Measurements from ENCODE around the gene CFAP77. TPM values are rescaled to one million over a fixed set of nuclear protein-coding genes. Genes with fewer than 3 reads are reported as not detected.

Gene CFAP77
- total RNA-seq, 2 experiments from 2014 or later: not detected

DNA sequence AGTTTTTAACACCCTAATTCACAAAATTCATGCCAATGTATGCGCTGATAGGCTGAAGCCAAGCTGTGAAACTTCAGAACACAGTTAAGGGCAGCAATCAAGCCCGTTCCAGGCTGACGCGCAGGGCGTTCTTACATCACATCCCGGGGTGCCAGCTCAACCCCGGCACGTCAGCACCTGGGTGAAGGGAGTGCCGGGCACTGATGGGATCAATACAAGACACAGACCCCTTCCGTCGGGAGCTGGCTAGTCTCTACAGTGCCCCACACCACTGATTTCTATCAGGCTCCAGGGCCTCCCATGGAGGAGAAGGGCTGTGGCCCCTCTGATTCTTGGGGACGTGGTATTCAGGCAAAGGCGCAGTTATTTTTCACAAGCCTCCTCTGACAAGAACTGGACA lies 184.4 kb downstream of the CFAP77 start:
- POLR2A ChIA-PET: no interaction called here
- intact Hi-C loops (cut with micrococcal nuclease): no loop called here

DNA sequence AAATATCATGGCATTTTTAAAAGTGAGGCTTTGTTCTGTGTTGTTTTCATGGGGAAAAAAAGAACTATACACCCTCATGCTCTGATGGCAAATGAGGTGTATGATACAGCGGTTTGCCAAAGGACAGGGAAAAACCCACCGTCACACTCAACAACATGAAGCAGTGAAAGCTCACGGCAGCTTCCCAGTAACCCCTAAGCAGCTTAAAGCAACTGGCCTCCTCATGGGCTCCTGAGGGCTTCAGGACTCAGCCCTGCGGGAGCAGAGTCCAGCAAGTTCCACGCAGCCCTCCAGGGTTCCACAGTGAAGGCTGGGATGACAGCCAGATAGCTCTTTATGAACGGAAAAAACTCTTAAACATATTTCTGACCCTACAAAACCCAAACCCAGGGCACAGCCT lies 185.3 kb downstream of the CFAP77 start:
- ChIA-PET POLR2A (no interaction called here), CTCF (no interaction called here)
- peaks cover 64% of the 10 kb centered on the region for H3K36me3 Mint-ChIP-seq
- no peak overlapping the region for H3K27ac Mint-ChIP-seq
- intact Hi-C loops (cut with micrococcal nuclease): no loop called here
- no peak for DNase-seq
- no peaks in the 10 kb centered on the region for H3K9me3 Mint-ChIP-seq
- H3K4me3 Mint-ChIP-seq: no peak overlapping the region
- peaks cover 12% of the 10 kb centered on the region for H3K27me3 Mint-ChIP-seq
- peaks cover 3% of the 10 kb centered on the region for H3K4me1 Mint-ChIP-seq (ENCODE audit: low read depth)

More for the DNA sequence above, 184.4 kb downstream of the CFAP77 start:
- DNase-seq: no peak
- Mint-ChIP-seq H3K36me3 (peaks cover 55% of the 10 kb centered on the region), H3K27ac (no peak overlapping the region), H3K4me3 (no peak overlapping the region), H3K9me3 (no peaks in the 10 kb centered on the region), H3K4me1 (ENCODE audit: low read depth) (peaks cover 3% of the 10 kb centered on the region), H3K27me3 (peaks cover 17% of the 10 kb centered on the region)
- CTCF ChIA-PET: no interaction called here

DNA sequence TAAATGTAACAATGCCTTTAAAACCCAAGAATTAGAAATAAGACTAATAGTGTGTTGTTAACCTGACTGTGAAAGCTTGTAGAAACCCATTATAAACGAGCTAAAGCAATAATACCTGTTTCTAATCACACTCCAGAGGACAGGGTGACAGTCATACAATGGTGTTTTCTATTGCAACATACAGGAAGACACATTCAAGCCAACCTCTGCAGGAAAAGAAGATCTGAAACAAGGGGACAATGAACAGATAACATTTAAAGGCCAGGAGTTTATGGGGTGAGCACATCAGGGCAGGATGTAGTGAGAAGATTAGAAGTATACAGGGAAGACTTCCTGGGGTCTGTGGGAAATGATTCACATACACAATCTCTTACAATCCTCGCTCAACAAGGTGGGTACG lies 186.2 kb downstream of the CFAP77 start:
- CTCF ChIA-PET: interaction anchor here (0.5 kb wide), 1 partner anchor 204 kb away, joined by 3 read pairs; no protein-coding TSS in a partner anchor
- H3K27me3 Mint-ChIP-seq: peaks cover 7% of the 10 kb centered on the region
- intact Hi-C loops (cut with micrococcal nuclease): no loop called here
- H3K27ac Mint-ChIP-seq: no peak overlapping the region
- DNase-seq: no peak
- H3K4me1 Mint-ChIP-seq (ENCODE audit: low read depth): no peaks in the 10 kb centered on the region
- peaks cover 73% of the 10 kb centered on the region for H3K36me3 Mint-ChIP-seq
- H3K4me3 Mint-ChIP-seq: no peak overlapping the region
- POLR2A ChIA-PET: no interaction called here
- no peaks in the 10 kb centered on the region for H3K9me3 Mint-ChIP-seq

GRCh38 chr9:132597073-132597775 lies 187.2 kb downstream of the CFAP77 start:
- intact Hi-C loops (cut with micrococcal nuclease): no loop called here
- DNase-seq: no peak
- Mint-ChIP-seq H3K36me3 (peaks cover 77% of the 10 kb centered on the region), H3K4me3 (no peak overlapping the region), H3K9me3 (no peaks in the 10 kb centered on the region), H3K27ac (no peak overlapping the region), H3K4me1 (ENCODE audit: low read depth) (no peaks in the 10 kb centered on the region), H3K27me3 (peaks cover 1% of the 10 kb centered on the region)
- CTCF ChIA-PET: interaction anchor here (0.8 kb wide), 1 partner anchor 71 kb away, joined by 3 read pairs; no protein-coding TSS in a partner anchor
- POLR2A ChIA-PET: no interaction called here

- Mint-ChIP-seq H3K27me3 (peaks cover 1% of the 10 kb centered on the region), H3K36me3 (peaks cover 77% of the 10 kb centered on the region), H3K27ac (no peak overlapping the region), H3K9me3 (no peaks in the 10 kb centered on the region), H3K4me1 (ENCODE audit: low read depth) (no peaks in the 10 kb centered on the region), H3K4me3 (no peak overlapping the region)
- CTCF ChIA-PET: no interaction called here
- no peak for DNase-seq
- POLR2A ChIA-PET: no interaction called here
- intact Hi-C loops (cut with micrococcal nuclease): no loop called here
Measured at GRCh38 chr9:132600326-132600984, 190.4 kb downstream of the CFAP77 start.

DNA sequence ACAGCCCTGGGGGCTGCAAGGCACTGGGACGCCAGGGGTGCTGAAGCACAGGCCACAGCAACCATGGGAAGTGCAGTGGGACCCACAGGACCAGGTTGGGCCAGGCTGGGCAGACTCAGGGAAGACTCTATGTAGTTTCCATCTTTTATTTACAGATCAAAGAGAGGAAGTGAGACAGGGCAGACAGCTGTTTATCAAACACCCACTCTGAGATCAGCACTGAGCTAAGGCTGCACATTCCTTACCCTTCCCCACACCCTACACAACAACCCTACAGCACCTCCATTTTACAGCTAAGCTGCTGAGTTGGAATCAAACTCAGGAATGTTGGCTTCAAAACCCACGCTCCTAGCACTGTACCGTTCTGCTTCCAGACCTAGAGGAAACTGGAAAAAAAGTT lies 192.2 kb downstream of the CFAP77 start:
- Mint-ChIP-seq H3K4me3 (no peak overlapping the region), H3K4me1 (ENCODE audit: low read depth) (no peaks in the 10 kb centered on the region), H3K9me3 (no peaks in the 10 kb centered on the region), H3K27me3 (no peaks in the 10 kb centered on the region), H3K27ac (no peak overlapping the region), H3K36me3 (peaks cover 74% of the 10 kb centered on the region)
- intact Hi-C loops (cut with micrococcal nuclease): no loop called here
- DNase-seq: no peak
- ChIA-PET POLR2A (no interaction called here), CTCF (no interaction called here)

- Mint-ChIP-seq H3K4me1 (ENCODE audit: low read depth) (no peaks in the 10 kb centered on the region), H3K27me3 (no peaks in the 10 kb centered on the region), H3K27ac (no peak overlapping the region), H3K4me3 (no peak overlapping the region), H3K9me3 (no peaks in the 10 kb centered on the region), H3K36me3 (peaks cover 79% of the 10 kb centered on the region)
- ChIA-PET POLR2A (no interaction called here), CTCF (no interaction called here)
- intact Hi-C loops (cut with micrococcal nuclease): no loop called here
- no peak for DNase-seq
Measured at GRCh38 chr9:132605387-132605786, 195.4 kb downstream of the CFAP77 start.

GRCh38 chr9:132606066-132606465 lies 196.1 kb downstream of the CFAP77 start:
- Mint-ChIP-seq H3K4me3 (no peak overlapping the region), H3K36me3 (peaks cover 79% of the 10 kb centered on the region), H3K9me3 (no peaks in the 10 kb centered on the region), H3K27ac (no peak overlapping the region), H3K27me3 (no peaks in the 10 kb centered on the region), H3K4me1 (ENCODE audit: low read depth) (no peaks in the 10 kb centered on the region)
- CTCF ChIA-PET: no interaction called here
- POLR2A ChIA-PET: no interaction called here
- intact Hi-C loops (cut with micrococcal nuclease): no loop called here
- DNase-seq: no peak

GRCh38 chr9:132609184-132609583 lies 199.2 kb downstream of the CFAP77 start:
- H3K36me3 Mint-ChIP-seq: peaks cover 77% of the 10 kb centered on the region

GRCh38 chr9:132609829-132610228 lies 199.8 kb downstream of the CFAP77 start:
- DNase-seq: no peak
- peaks cover 79% of the 10 kb centered on the region for H3K36me3 Mint-ChIP-seq
- H3K4me1 Mint-ChIP-seq (ENCODE audit: low read depth): no peaks in the 10 kb centered on the region
- intact Hi-C loops (cut with micrococcal nuclease): no loop called here
- ChIA-PET POLR2A (no interaction called here), CTCF (no interaction called here)
- H3K4me3 Mint-ChIP-seq: no peak overlapping the region
- no peaks in the 10 kb centered on the region for H3K27me3 Mint-ChIP-seq
- no peaks in the 10 kb centered on the region for H3K9me3 Mint-ChIP-seq
- H3K27ac Mint-ChIP-seq: no peak overlapping the region

More at GRCh38 chr9:132609184-132609583, 199.2 kb downstream of the CFAP77 start:
- intact Hi-C loops (cut with micrococcal nuclease): no loop called here
- H3K27ac Mint-ChIP-seq: no peak overlapping the region
- no peaks in the 10 kb centered on the region for H3K27me3 Mint-ChIP-seq
- CTCF ChIA-PET: no interaction called here
- POLR2A ChIA-PET: no interaction called here
- no peak overlapping the region for H3K4me3 Mint-ChIP-seq
- H3K4me1 Mint-ChIP-seq (ENCODE audit: low read depth): no peaks in the 10 kb centered on the region
- DNase-seq: no peak
- H3K9me3 Mint-ChIP-seq: no peaks in the 10 kb centered on the region

GRCh38 chr9:132610661-132611060 lies 200.7 kb downstream of the CFAP77 start:
- Mint-ChIP-seq H3K27me3 (no peaks in the 10 kb centered on the region), H3K27ac (no peak overlapping the region), H3K4me3 (no peak overlapping the region), H3K9me3 (no peaks in the 10 kb centered on the region), H3K36me3 (peaks cover 77% of the 10 kb centered on the region), H3K4me1 (ENCODE audit: low read depth) (no peaks in the 10 kb centered on the region)
- POLR2A ChIA-PET: no interaction called here
- CTCF ChIA-PET: no interaction called here
- no peak for DNase-seq
- intact Hi-C loops (cut with micrococcal nuclease): no loop called here

DNA sequence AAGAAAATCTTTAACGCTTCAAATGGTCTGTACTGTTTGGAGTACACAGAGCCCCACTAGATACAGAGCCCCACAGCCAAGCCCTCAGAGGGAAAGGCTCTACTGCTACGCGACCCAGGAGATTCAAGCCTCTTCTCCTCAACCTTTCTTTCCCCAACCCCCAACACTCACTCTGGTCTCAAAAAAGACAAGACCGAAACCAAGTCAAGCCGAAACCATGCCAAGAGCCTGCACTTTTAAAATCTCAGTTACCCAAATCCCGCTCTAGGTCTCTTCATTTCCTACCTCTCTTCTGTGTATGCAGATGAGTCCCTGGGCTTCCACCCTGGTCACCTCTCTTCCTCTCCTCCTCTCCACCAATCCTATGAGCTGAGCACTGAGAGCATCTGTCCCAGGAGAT lies 204.3 kb downstream of the CFAP77 start:
- no peak overlapping the region for H3K4me3 Mint-ChIP-seq
- H3K9me3 Mint-ChIP-seq: no peaks in the 10 kb centered on the region
- H3K27ac Mint-ChIP-seq: no peak overlapping the region
- ChIA-PET CTCF (no interaction called here), POLR2A (no interaction called here)
- no peaks in the 10 kb centered on the region for H3K4me1 Mint-ChIP-seq (ENCODE audit: low read depth)
- DNase-seq: no peak
- intact Hi-C loops (cut with micrococcal nuclease): no loop called here
- H3K36me3 Mint-ChIP-seq: peaks cover 76% of the 10 kb centered on the region
- no peaks in the 10 kb centered on the region for H3K27me3 Mint-ChIP-seq

GRCh38 chr9:132615774-132616173 lies 205.8 kb downstream of the CFAP77 start:
- Mint-ChIP-seq H3K36me3 (peaks cover 65% of the 10 kb centered on the region), H3K4me3 (no peak overlapping the region), H3K4me1 (ENCODE audit: low read depth) (no peaks in the 10 kb centered on the region), H3K27ac (no peak overlapping the region), H3K9me3 (no peaks in the 10 kb centered on the region), H3K27me3 (no peaks in the 10 kb centered on the region)
- ChIA-PET CTCF (interaction anchor here (0.6 kb wide), 1 partner anchor 288 kb away, joined by 3 read pairs; no protein-coding TSS in a partner anchor), POLR2A (no interaction called here)
- intact Hi-C loops (cut with micrococcal nuclease): no loop called here
- no peak for DNase-seq

All from activated CD4-positive, alpha-beta memory T cell treated with anti-CD3 and anti-CD28 coated beads for 36 hours (primary cell).